Measurements from ENCODE around the gene TMCO1.

- TF ChIP-seq CTCF (IDR thresholded peaks at IDR 0.05) (no peak), POLR2AphosphoS5 (IDR thresholded peaks at IDR 0.05) (no peak)
Measured at GRCh38 chr1:165787741-165788140, 19.1 kb upstream of the TMCO1 start.
